ENCODE data around the gene SERINC1. TPM values are rescaled to one million over a fixed set of nuclear protein-coding genes. Genes with fewer than 3 reads are reported as not detected.

The SERINC1 gene
- total RNA-seq, 1 donor: 59.2 TPM

GRCh38 chr6:122394016-122394415, 77.6 kb downstream of the SERINC1 start:
- DNase-seq (ENCODE audit: low read depth in 2 of 3, low spot score in 2 of 3): no peak

GRCh38 chr6:122393351-122393896, 78.2 kb downstream of the SERINC1 start:
- no peak for DNase-seq (ENCODE audit: low read depth in 2 of 3, low spot score in 2 of 3)

Small RNA genes within 50 kb of the gene (small RNA-seq; reads per million reads assigned to genes)
- gene Z99129.1: not detected

Other genes with a start within 250 kb of the SERINC1 start
- gene HSF2, start 72.2 kb downstream of the SERINC1 start, total RNA-seq: 14.5 TPM
- gene PKIB, start 138.6 kb upstream of the SERINC1 start, total RNA-seq: not detected